K562 (cell line): ENCODE results near the gene GABPB2. TPM values are rescaled to one million over a fixed set of nuclear protein-coding genes. Genes with fewer than 3 reads are reported as not detected.

Experiments used
- ARID4B ChIP-seq: sonication (generic); formaldehyde crosslinking; IDR thresholded peaks from 2 replicates; pipeline ENCODE4 v1.8.0; 2022; ENCODE audit warnings: mild to moderate bottlenecking, missing genetic modification reagents
- ATF3 ChIP-seq, 2 experiments: fragments of 450-650 bp in 1 of 2; sonication (generic) in 1 of 2; formaldehyde crosslinking in 1 of 2; IDR thresholded peaks in 1 of 2; conservative IDR thresholded peaks in 1 of 2; 2 replicates each; pipeline versions ENCODE4 v1.6.1 to v1.8.1; 2016 to 2023; ENCODE audit warnings: mild to moderate bottlenecking in 2 of 2, moderate library complexity in 2 of 2, inconsistent platforms in 1 of 2, missing genetic modification reagents in 1 of 2
- CHD1 ChIP-seq: fragments of 200-600 bp; sonication (generic); IDR thresholded peaks from one replicate; pipeline ENCODE4 v1.6.1; 2012; ENCODE audit warnings: mild to moderate bottlenecking, moderate library complexity, low read length, inconsistent platforms
- FUS ChIP-seq: fragments of 200-400 bp; formaldehyde crosslinking; optimal IDR thresholded peaks from 2 replicates; pipeline ENCODE3; 2017; ENCODE audit warnings: low read depth, low read length
- GATAD2A ChIP-seq: fragments of 450-650 bp; IDR thresholded peaks from 2 replicates; pipeline ENCODE4 v1.6.1; 2017
- GTF2B ChIP-seq: IDR thresholded peaks from 2 replicates; pipeline ENCODE4 v1.6.1; 2011; ENCODE audit not compliant: insufficient read length; ENCODE audit errors: extremely low read depth
- HDAC3 ChIP-seq: fragments of 450-650 bp; IDR thresholded peaks from 2 replicates; pipeline ENCODE4 v1.6.1; 2018; ENCODE audit warnings: borderline replicate concordance, mild to moderate bottlenecking, moderate library complexity; ENCODE audit not compliant: partially characterized antibody
- IFI16 ChIP-seq: fragments of 250-450 bp; sonication (Bioruptor Pico); IDR thresholded peaks from 2 replicates; pipeline ENCODE4 v2.1.2; 2022; ENCODE audit warnings: mild to moderate bottlenecking, inconsistent platforms
- KDM4B ChIP-seq, 2 experiments: fragments of 450-650 bp in 1 of 2; sonication (generic) in 1 of 2; IDR thresholded peaks; 2 replicates each; pipeline ENCODE4 v1.6.1; 2016 to 2017; ENCODE audit warnings: borderline replicate concordance in 2 of 2, antibody characterized with exemption in 1 of 2, low read depth in 1 of 2, mild to moderate bottlenecking in 1 of 2
- MXI1 ChIP-seq: IDR thresholded peaks from 2 replicates; pipeline ENCODE4 v1.6.1; 2011; ENCODE audit warnings: low read depth, mild to moderate bottlenecking, improper control_type of control experiment, low read length
- NFXL1 ChIP-seq: fragments of 450-650 bp; formaldehyde crosslinking; IDR thresholded peaks from 2 replicates; pipeline ENCODE4 v1.4.0; 2021; ENCODE audit warnings: mild to moderate bottlenecking
- POLR3G ChIP-seq: IDR thresholded peaks from 2 replicates; pipeline ENCODE4 v1.6.1; 2011; ENCODE audit not compliant: insufficient read length, insufficient replicate concordance; ENCODE audit errors: extremely low read depth
- RNF2 ChIP-seq: sonication (generic); IDR thresholded peaks from 2 replicates; pipeline ENCODE4 v1.6.1; 2016
- SMAD2 ChIP-seq: fragments of 150-350 bp; IDR thresholded peaks from 2 replicates; pipeline ENCODE4 v1.6.1; 2014; ENCODE audit warnings: low read depth, mild to moderate bottlenecking, low read length
- ZKSCAN1 ChIP-seq: fragments of 150-350 bp; IDR thresholded peaks from 2 replicates; pipeline ENCODE4 v1.6.1; 2016; ENCODE audit warnings: low read depth, low read length
- ZNF696 ChIP-seq: fragments of 250-450 bp; sonication (Bioruptor Pico); conservative IDR thresholded peaks from 2 replicates; pipeline ENCODE4 v1.4.0; 2020; ENCODE audit warnings: mild to moderate bottlenecking, moderate library complexity
- polyA plus RNA-seq, 8 experiments: library from polyadenylated mRNA; depleted of rRNA in 4 of 8; stranded (reverse) in 5 of 8; unstranded in 3 of 8; fragments of >200 nt; fragmentation: Nextera tagmentation in 2 of 8; fragmentation: Illumina TruSeq in 1 of 8; extraction: Ambion mirVana in 2 of 8; extraction: Trizol in 1 of 8; gene quantifications; 2 replicates each; pipeline versions ENCODE4 v1.2.1 to v1.2.3, GENCODE V29; 2011 to 2014; ENCODE audit warnings: inconsistent platforms in 1 of 8, missing spikeins in 1 of 8
- total RNA-seq, 7 experiments: library from RNA; depleted of rRNA in 6 of 7; stranded (reverse); fragments of >200 nt in 6 of 7; fragmentation: Illumina TruSeq in 2 of 7; extraction: Trizol in 2 of 7; gene quantifications; 2 replicates each; pipeline versions ENCODE4 v1.2.1 to v1.2.3, GENCODE V29; 2011 to 2021; ENCODE audit warnings: low replicate concordance in 1 of 7
- TF ChIP-seq, protein P1 (sequence below): fragments of 250-450 bp; sonication (Bioruptor Pico); IDR thresholded peaks from 2 replicates; pipeline ENCODE4 v1.5.0; 2021
- TF ChIP-seq, protein P2 (sequence below): fragments of 450-650 bp; IDR thresholded peaks from 2 replicates; pipeline ENCODE4 v1.6.1; 2016; ENCODE audit warnings: low read depth, mild to moderate bottlenecking, moderate library complexity

GABPB2 gene
- total and polyA plus RNA-seq, 9 of the 15 experiments (the other 6 are each of a cell fraction or from before 2014, with no cell fraction given) = 2.2 to 13.3 (median 6.1) TPM

- TF ChIP-seq ATF3 (IDR thresholded peaks at IDR 0.05) = no peak
- no peak for TF ChIP-seq ATF3 (CRISPR knock-in tag; conservative IDR thresholded peaks at IDR 0.05)
- TF ChIP-seq NFXL1 (CRISPR knock-in tag) = no peak
- TF ChIP-seq MXI1 = no peak
- no peak for TF ChIP-seq GATAD2A
- TF ChIP-seq CHD1 = no peak
- no peak for TF ChIP-seq POLR3G
- no peak for TF ChIP-seq HDAC3
- TF ChIP-seq GTF2B = no peak
- TF ChIP-seq, protein P1, sequence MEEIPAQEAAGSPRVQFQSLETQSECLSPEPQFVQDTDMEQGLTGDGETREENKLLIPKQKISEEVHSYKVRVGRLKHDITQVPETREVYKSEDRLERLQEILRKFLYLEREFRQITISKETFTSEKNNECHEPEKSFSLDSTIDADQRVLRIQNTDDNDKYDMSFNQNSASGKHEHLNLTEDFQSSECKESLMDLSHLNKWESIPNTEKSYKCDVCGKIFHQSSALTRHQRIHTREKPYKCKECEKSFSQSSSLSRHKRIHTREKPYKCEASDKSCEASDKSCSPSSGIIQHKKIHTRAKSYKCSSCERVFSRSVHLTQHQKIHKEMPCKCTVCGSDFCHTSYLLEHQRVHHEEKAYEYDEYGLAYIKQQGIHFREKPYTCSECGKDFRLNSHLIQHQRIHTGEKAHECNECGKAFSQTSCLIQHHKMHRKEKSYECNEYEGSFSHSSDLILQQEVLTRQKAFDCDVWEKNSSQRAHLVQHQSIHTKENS (CRISPR knock-in tag) = no peak
- no peak for TF ChIP-seq ARID4B (CRISPR knock-in tag)
- TF ChIP-seq FUS = no peak
- TF ChIP-seq, protein P2, sequence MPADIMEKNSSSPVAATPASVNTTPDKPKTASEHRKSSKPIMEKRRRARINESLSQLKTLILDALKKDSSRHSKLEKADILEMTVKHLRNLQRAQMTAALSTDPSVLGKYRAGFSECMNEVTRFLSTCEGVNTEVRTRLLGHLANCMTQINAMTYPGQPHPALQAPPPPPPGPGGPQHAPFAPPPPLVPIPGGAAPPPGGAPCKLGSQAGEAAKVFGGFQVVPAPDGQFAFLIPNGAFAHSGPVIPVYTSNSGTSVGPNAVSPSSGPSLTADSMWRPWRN = no peak
- no peak for TF ChIP-seq IFI16 (CRISPR knock-in tag)
- TF ChIP-seq RNF2 = no peak
- no peak for TF ChIP-seq KDM4B (IDR thresholded peaks at IDR 0.05; ENCODE audit: borderline replicate concordance in 2 of 2, low read depth in 1 of 2)
- 0 out of 2 replicates have a peak, but pooled peaks have one; percentile 29 for TF ChIP-seq ZNF696
- no peak for TF ChIP-seq ZKSCAN1
- TF ChIP-seq SMAD2 = no peak
These were observed 19.1 kb upstream of the GABPB2 start (continued) for GRCh38 chr1:151051356-151052009.
